Colonic mucosa (tissue), 4 donors: ENCODE measurements around the gene ATXN7L1. TPM values are rescaled to one million over a fixed set of nuclear protein-coding genes. Genes with fewer than 3 reads are reported as not detected.
"Not testable (repeated sequence)": the region's sequence is repeated elsewhere in the genome, so short reads cannot be mapped to it uniquely, and the experiment has no call there.

ENCODE experiments used
- DNase-seq: peaks from one replicate; pipeline ENCODE4 v3.0.0-alpha.2; 2020
- H3K27ac ChIP-seq: fragments of 200-600 bp; one replicate; pipeline ENCODE4 v1.8.0; 2021
- H3K27me3 ChIP-seq: fragments of 200-600 bp; one replicate; pipeline ENCODE4 v1.8.0; 2021
- H3K36me3 ChIP-seq: fragments of 200-600 bp; one replicate; pipeline ENCODE4 v1.8.0; 2021
- H3K4me1 ChIP-seq: fragments of 200-600 bp; one replicate; pipeline ENCODE4 v1.8.0; 2021; ENCODE audit warnings: mild to moderate bottlenecking
- H3K4me3 ChIP-seq: fragments of 200-600 bp; one replicate; pipeline ENCODE4 v1.8.0; 2021
- H3K9ac ChIP-seq, 2 donors: one replicate each; pipeline ENCODE4 v1.7.0; 2013; ENCODE audit warnings: control low read depth in 2 of 2, low read depth in 2 of 2, low read length in 2 of 2
- H3K9me3 ChIP-seq: fragments of 200-600 bp; one replicate; pipeline ENCODE4 v1.8.0; 2021
- intact Hi-C: fragments of 100-400 bp; cut with DNase I; formaldehyde crosslinking; loops from one replicate; pipeline ENCODE4 v1.14.1; 2022
- total RNA-seq, 2 donors: library from RNA; stranded (reverse); fragmentation: NEBNext Ultra II Directional in 1 of 2; extraction: Animal tissue kit (Norgen Biotek cat#: 25700) in 1 of 2; gene quantifications; one replicate each; pipeline ENCODE4 v1.2.1, GENCODE V29; 2021
- TF ChIP-seq, protein P1 (sequence below): fragments of 200-600 bp; IDR thresholded peaks from one replicate; pipeline ENCODE4 v1.8.0; 2022; ENCODE audit warnings: antibody characterized with exemption, mild to moderate bottlenecking
- donor health status: healthy.
- donor health status: DM: no; HTN: no; CAD: no.
- donor health status: DM: no; HTN: no; CAD: no.

Gene ATXN7L1
- total RNA-seq, 2 donors from 2014 or later, result 13.0 to 15.1 TPM

DNA sequence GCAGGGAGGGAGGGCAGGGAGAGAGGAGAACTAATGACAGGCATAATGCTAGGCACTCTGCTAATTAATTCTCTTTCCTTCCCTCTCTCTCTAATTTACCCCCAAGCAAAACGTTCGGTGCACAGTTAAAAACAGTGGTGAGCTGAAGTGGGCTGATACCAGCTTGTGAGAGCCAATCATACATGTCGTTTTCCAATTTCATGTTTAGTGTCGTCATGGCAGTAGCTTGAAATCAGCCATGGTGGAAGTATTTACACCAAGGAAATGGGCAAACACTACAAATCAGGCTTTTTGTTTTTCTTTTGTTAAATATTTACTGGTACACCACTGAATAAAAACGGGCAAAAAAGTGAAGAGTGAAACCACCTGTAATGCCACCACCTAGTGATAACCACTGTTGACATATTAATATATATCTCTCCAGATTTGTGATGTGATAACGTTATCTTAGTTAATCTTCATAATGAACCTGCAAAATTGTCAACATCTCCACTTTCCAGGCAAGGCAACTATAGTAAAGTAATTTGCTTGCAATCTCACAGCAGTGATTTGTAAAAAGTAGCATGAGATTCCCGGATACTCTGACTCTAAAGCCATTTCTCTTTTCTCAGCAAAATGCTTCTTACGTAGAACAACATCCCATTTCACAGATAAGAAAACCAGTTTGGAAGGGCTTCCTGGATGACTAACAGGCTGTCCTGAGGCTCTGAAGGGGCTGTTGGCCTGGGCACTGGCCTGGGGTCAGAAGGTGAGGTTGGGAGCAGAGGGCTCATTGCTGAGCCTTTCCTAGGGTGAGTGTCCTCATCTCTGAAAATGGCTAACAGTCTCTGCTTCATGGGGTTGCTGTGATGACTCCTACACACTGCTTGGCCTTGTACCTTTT is 83.7 kb downstream of the ATXN7L1 start:
- Histone ChIP-seq H3K9ac (no peak overlapping the region), H3K27ac (no peak overlapping the region), H3K4me1 (no peaks in the 10 kb centered on the region), H3K9me3 (no peaks in the 10 kb centered on the region), H3K27me3 (no peaks in the 10 kb centered on the region), H3K36me3 (no peaks in the 10 kb centered on the region), H3K4me3 (no peak overlapping the region)
- DNase-seq, result no peak
- intact Hi-C loops, result no loop called here
- TF ChIP-seq, protein P1, sequence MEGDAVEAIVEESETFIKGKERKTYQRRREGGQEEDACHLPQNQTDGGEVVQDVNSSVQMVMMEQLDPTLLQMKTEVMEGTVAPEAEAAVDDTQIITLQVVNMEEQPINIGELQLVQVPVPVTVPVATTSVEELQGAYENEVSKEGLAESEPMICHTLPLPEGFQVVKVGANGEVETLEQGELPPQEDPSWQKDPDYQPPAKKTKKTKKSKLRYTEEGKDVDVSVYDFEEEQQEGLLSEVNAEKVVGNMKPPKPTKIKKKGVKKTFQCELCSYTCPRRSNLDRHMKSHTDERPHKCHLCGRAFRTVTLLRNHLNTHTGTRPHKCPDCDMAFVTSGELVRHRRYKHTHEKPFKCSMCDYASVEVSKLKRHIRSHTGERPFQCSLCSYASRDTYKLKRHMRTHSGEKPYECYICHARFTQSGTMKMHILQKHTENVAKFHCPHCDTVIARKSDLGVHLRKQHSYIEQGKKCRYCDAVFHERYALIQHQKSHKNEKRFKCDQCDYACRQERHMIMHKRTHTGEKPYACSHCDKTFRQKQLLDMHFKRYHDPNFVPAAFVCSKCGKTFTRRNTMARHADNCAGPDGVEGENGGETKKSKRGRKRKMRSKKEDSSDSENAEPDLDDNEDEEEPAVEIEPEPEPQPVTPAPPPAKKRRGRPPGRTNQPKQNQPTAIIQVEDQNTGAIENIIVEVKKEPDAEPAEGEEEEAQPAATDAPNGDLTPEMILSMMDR, result no peak

DNA sequence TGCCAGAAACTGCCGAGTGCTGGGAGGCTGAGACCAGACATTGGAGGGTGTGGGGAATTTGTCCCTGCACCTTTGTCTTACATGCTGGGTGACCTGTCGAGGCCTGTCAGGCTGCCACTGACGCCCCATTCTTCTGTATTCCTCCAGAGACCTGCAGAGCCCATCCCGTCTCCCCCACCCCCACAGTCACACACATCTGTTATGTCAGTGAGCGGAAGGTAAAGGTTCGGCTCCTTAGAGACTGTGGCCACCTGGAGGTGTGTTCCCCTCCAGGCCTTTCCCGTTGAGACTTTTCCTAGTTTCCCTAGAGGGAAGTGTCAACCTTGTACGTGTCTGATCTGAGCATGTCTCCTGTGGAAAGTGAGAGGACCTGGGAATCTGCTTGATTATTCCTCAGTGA is 84.5 kb downstream of the ATXN7L1 start:
- TF ChIP-seq, protein P1, result no peak
- no peaks in the 10 kb centered on the region for H3K9me3 ChIP-seq
- H3K36me3 ChIP-seq, result no peaks in the 10 kb centered on the region
- DNase-seq, result no peak
- H3K27me3 ChIP-seq, result no peaks in the 10 kb centered on the region
- H3K27ac ChIP-seq, result no peak overlapping the region
- H3K4me3 ChIP-seq, result no peak overlapping the region
- no peaks in the 10 kb centered on the region for H3K4me1 ChIP-seq
- no peak overlapping the region for H3K9ac ChIP-seq
- intact Hi-C loops, result no loop called here

DNA sequence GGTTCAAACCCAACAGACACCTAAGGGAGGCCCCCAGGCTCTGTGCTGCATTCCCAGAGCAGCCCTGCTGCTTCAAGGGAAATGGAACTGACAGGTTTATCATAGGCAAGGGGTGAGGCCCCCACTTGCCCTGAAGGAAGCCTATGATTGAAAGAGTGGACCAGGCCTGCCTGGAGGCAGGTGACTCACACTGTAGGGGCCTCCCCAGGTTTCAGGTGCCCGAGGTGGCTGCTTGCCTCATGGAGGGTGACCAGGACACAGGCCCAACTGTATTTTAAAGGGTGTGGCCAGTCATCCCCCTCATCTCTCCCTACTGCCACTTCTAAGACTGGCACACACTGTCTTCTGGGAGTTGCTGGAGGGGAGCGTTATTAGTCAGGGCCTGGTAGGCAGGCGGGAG is 85.4 kb downstream of the ATXN7L1 start:
- TF ChIP-seq, protein P1, result no peak
- no peak overlapping the region for H3K27ac ChIP-seq
- no peaks in the 10 kb centered on the region for H3K27me3 ChIP-seq
- DNase-seq, result no peak
- H3K4me3 ChIP-seq, result no peak overlapping the region
- intact Hi-C loops, result no loop called here
- no peaks in the 10 kb centered on the region for H3K9me3 ChIP-seq
- H3K36me3 ChIP-seq, result no peaks in the 10 kb centered on the region
- H3K9ac ChIP-seq, result no peak overlapping the region
- no peaks in the 10 kb centered on the region for H3K4me1 ChIP-seq

DNA sequence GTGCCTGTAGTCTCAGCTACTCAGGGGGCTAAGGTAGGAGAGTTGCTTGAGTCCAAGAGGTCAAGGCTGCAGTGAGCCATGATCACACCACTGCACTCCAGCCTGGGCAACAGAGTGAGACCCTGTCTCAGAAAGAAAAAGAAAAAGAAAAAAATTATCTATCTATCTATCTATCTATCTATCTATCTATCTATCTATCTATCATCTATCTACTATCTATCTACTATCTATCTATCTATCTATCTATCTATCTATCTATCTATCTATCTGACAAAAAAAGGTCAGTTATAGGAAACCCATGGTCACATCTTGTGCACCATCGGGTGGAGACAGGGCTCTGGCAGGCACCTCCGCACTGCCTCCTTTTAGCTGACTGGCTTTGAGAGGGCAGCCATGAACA is 85.9 kb downstream of the ATXN7L1 start:
- H3K4me1 ChIP-seq, H3K9me3 ChIP-seq, H3K27me3 ChIP-seq, H3K4me3 ChIP-seq, DNase-seq, intact Hi-C loops, H3K27ac ChIP-seq, H3K9ac ChIP-seq, H3K36me3 ChIP-seq: not testable (repeated sequence)

DNA sequence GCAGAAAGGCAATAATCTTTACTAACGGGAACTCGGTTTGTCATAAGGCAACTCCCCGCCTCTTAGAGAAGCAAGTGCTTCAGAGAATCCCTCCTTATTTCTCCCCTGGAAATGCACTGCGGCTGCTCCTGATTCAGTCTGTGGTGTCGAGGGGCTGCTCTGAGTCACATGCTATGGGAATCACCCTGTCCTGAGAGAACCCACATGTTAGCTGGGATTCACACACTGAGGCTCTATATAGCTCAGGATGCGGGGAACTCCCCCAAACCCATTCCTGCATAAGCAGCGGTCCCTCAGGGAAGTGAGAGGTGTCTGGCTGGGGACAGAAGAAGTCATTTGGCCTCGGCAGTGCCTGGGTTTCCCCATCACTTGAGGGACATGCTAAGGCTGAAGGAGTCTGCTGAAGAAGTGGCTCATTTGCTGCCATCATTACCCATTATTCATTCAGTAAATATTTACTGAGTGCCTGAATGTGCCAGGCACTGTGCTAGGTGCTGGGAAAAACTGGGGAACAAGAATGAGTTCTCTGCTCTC is 87.5 kb downstream of the ATXN7L1 start:
- Histone ChIP-seq H3K27ac (no peak overlapping the region), H3K4me1 (no peaks in the 10 kb centered on the region), H3K27me3 (no peaks in the 10 kb centered on the region), H3K4me3 (no peak overlapping the region), H3K9me3 (no peaks in the 10 kb centered on the region), H3K36me3 (no peaks in the 10 kb centered on the region), H3K9ac (no peak overlapping the region)
- no peak for DNase-seq
- intact Hi-C loops, result no loop called here
- TF ChIP-seq, protein P1, result no peak

DNA sequence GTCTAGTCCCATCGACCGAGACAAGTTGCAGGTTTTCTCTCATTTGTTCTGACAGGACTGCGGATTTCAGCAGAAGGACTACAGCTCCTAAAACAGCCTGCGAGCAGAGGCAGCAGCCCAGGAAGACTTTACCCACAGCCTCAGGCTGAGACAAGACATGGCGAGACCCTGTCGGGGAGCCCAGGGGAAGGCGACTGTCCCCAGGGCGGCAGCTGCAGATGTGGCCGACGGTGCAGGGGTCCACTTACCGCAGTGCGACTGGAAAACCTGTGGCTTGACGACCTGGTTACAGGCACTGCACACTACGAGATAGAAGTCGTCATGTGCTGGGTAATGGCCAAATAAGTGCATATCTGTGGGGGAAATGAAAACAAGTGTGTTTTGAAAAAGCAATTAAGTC is 88.0 kb downstream of the ATXN7L1 start:
- TF ChIP-seq, protein P1, result no peak
- H3K27me3 ChIP-seq, result no peaks in the 10 kb centered on the region
- no peak for DNase-seq
- H3K9me3 ChIP-seq, result no peaks in the 10 kb centered on the region
- no peaks in the 10 kb centered on the region for H3K4me1 ChIP-seq
- H3K27ac ChIP-seq, result no peak overlapping the region
- intact Hi-C loops, result no loop called here
- H3K9ac ChIP-seq, result no peak overlapping the region
- no peak overlapping the region for H3K4me3 ChIP-seq
- H3K36me3 ChIP-seq, result no peaks in the 10 kb centered on the region
